ENCODE measurements around the gene NRL. TPM values are rescaled to one million over a fixed set of nuclear protein-coding genes. Genes with fewer than 3 reads are reported as not detected.

Gene NRL
- total RNA-seq, 1 donor from 2014 or later = 0.48 TPM

- Mint-ChIP-seq H3K27me3 (ENCODE audit: low read depth, unreplicated experiment) (no peaks in the 10 kb centered on the region), H3K36me3 (ENCODE audit: low read depth, unreplicated experiment) (no peaks in the 10 kb centered on the region), H3K4me1 (ENCODE audit: low read depth, unreplicated experiment) (peaks cover 30% of the 10 kb centered on the region), H3K9me3 (ENCODE audit: unreplicated experiment) (no peaks in the 10 kb centered on the region), H3K4me3 (ENCODE audit: unreplicated experiment) (peak within 1 kb of the TSS; percentile 96), H3K27ac (ENCODE audit: unreplicated experiment) (peak within 1 kb of the TSS; percentile 88)
- no peak for TF ChIP-seq CTCF (IDR thresholded peaks at IDR 0.05; ENCODE audit: insufficient read depth, low read depth, low read length)
- no peak for TF ChIP-seq EZH2 (IDR thresholded peaks at IDR 0.05; ENCODE audit: insufficient read depth, low read length)
- peak within 1 kb of the TSS; percentile 79 for H2AFZ ChIP-seq (ENCODE audit: low read depth, low read length)
- peaks cover 36% of the 10 kb centered on the region for H4K20me1 ChIP-seq (ENCODE audit: insufficient read depth, low read length)
- H3K4me3 ChIP-seq (ENCODE audit: insufficient read depth, low read depth, low read length) = peak within 1 kb of the TSS; percentile 93
- no peaks in the 10 kb centered on the region for H3K27me3 ChIP-seq (ENCODE audit: insufficient read depth, low read length)
- peak within 1 kb of the TSS; percentile 83 for H3K27ac ChIP-seq (ENCODE audit: low read depth, low read length)
- H3K4me1 ChIP-seq (ENCODE audit: insufficient read depth, low read length) = peaks cover 31% of the 10 kb centered on the region
- peaks cover 24% of the 10 kb centered on the region for H3K36me3 ChIP-seq (ENCODE audit: insufficient read depth, low read length)
- no peaks in the 10 kb centered on the region for H3K9me3 ChIP-seq (ENCODE audit: insufficient read depth, low read depth, low read length)
- peak within 1 kb of the TSS; percentile 96 for H3K4me2 ChIP-seq (ENCODE audit: low read length)
- peaks cover 55% of the 10 kb centered on the region for H3K79me2 ChIP-seq (ENCODE audit: insufficient read depth, low read length)
- FAIRE-seq (no peak), DNase-seq (ENCODE audit: low read depth) (peak; percentile 94)
- H3K9ac ChIP-seq (ENCODE audit: low read length) = peak within 1 kb of the TSS; percentile 87
These were observed 31.8 kb upstream of the NRL start, which contains the start of gene PSME2 for GRCh38 chr14:24146453-24146977. PSME2 (minus strand) TSS chr14:24146610; CDS start chr14:24146581, 29 bp downstream.

GRCh38 chr14:24145690-24146452 lies 31.1 kb upstream of the NRL start:
- Mint-ChIP-seq H3K27ac (ENCODE audit: unreplicated experiment) (peak overlapping the region; percentile 88), H3K9me3 (ENCODE audit: unreplicated experiment) (no peaks in the 10 kb centered on the region), H3K4me1 (ENCODE audit: low read depth, unreplicated experiment) (peaks cover 30% of the 10 kb centered on the region), H3K36me3 (ENCODE audit: low read depth, unreplicated experiment) (no peaks in the 10 kb centered on the region), H3K27me3 (ENCODE audit: low read depth, unreplicated experiment) (no peaks in the 10 kb centered on the region), H3K4me3 (ENCODE audit: unreplicated experiment) (peak overlapping the region; percentile 96)
- peak overlapping the region; percentile 76 for H2AFZ ChIP-seq (ENCODE audit: low read depth, low read length)
- H4K20me1 ChIP-seq (ENCODE audit: insufficient read depth, low read length) = peaks cover 31% of the 10 kb centered on the region
- peaks cover 19% of the 10 kb centered on the region for H3K36me3 ChIP-seq (ENCODE audit: insufficient read depth, low read length)
- FAIRE-seq = no peak
- peaks cover 31% of the 10 kb centered on the region for H3K4me1 ChIP-seq (ENCODE audit: insufficient read depth, low read length)
- H3K9ac ChIP-seq (ENCODE audit: low read length) = peak overlapping the region; percentile 87
- no peak for TF ChIP-seq CTCF (IDR thresholded peaks at IDR 0.05; ENCODE audit: insufficient read depth, low read depth, low read length)
- no peak for TF ChIP-seq EZH2 (IDR thresholded peaks at IDR 0.05; ENCODE audit: insufficient read depth, low read length)
- peak overlapping the region; percentile 96 for H3K4me2 ChIP-seq (ENCODE audit: low read length)
- peak; percentile 69 for DNase-seq (ENCODE audit: low read depth)
- no peaks in the 10 kb centered on the region for H3K9me3 ChIP-seq (ENCODE audit: insufficient read depth, low read depth, low read length)
- peak overlapping the region; percentile 93 for H3K4me3 ChIP-seq (ENCODE audit: insufficient read depth, low read depth, low read length)
- H3K27ac ChIP-seq (ENCODE audit: low read depth, low read length) = peak overlapping the region; percentile 83
- H3K27me3 ChIP-seq (ENCODE audit: insufficient read depth, low read length) = no peaks in the 10 kb centered on the region
- H3K79me2 ChIP-seq (ENCODE audit: insufficient read depth, low read length) = peaks cover 56% of the 10 kb centered on the region
